Tibial nerve (tissue), 4 donors: ENCODE data around the gene GJA1. TPM values are rescaled to one million over a fixed set of nuclear protein-coding genes. Genes with fewer than 3 reads are reported as not detected.

Source experiments
- DNase-seq, 2 donors: peaks; one replicate each; pipeline ENCODE4 v3.0.0-alpha.2; 2019; ENCODE audit warnings: low spot score in 2 of 2
- H3K27ac ChIP-seq, 4 donors: fragments of 200-600 bp; sonication (generic) in 3 of 4; one replicate each; pipeline ENCODE4 v1.5.1; 2017 to 2019; ENCODE audit warnings: mild to moderate bottlenecking in 1 of 4
- H3K27me3 ChIP-seq, 2 donors: fragments of 200-600 bp; sonication (generic) in 1 of 2; one replicate each; pipeline versions ENCODE4 v1.5.1 to v1.6.0; 2017 to 2019
- H3K36me3 ChIP-seq, 3 donors: fragments of 200-600 bp; sonication (generic); one replicate each; pipeline ENCODE4 v1.5.1; 2018 to 2019
- H3K4me1 ChIP-seq, 4 donors: fragments of 200-600 bp; sonication (generic) in 3 of 4; one replicate each; pipeline ENCODE4 v1.5.1; 2017 to 2019
- H3K4me3 ChIP-seq, 4 donors: fragments of 200-600 bp; sonication (generic) in 3 of 4; one replicate each; pipeline ENCODE4 v1.5.1; 2017 to 2019; ENCODE audit warnings: mild to moderate bottlenecking in 1 of 4, moderate library complexity in 1 of 4
- H3K9me3 ChIP-seq, 4 donors: fragments of 200-600 bp; sonication (generic) in 3 of 4; one replicate each; pipeline ENCODE4 v1.5.1; 2017 to 2019
- EP300 ChIP-seq, 2 donors: sonication (generic); formaldehyde crosslinking; IDR thresholded peaks; one replicate each; pipeline ENCODE4 v1.6.1; 2017; ENCODE audit warnings: antibody characterized with exemption in 2 of 2, mild to moderate bottlenecking in 1 of 2
- POLR2A ChIP-seq, 2 donors: fragments of 450-650 bp; IDR thresholded peaks; one replicate each; pipeline ENCODE4 v1.6.1; 2017; ENCODE audit warnings: antibody characterized with exemption in 2 of 2, mild to moderate bottlenecking in 2 of 2, moderate library complexity in 2 of 2
- WGBS, 2 donors: methylation state at CpG; one replicate each; pipeline ENCODE4 v1.1.5; 2018; 5-methylcytosine and 5-hydroxymethylcytosine counted together
- total RNA-seq, 4 donors: library from RNA; depleted of rRNA; stranded (reverse); fragments of >200 nt; gene quantifications; one replicate each; pipeline ENCODE4 v1.1.0, GENCODE V29; 2016
- TF ChIP-seq, protein P1 (sequence below), 5 experiments: fragments of 200-600 bp in 3 of 5; fragments of 450-650 bp in 2 of 5; sonication (generic) in 3 of 5; IDR thresholded peaks; one replicate each; pipeline ENCODE4 v1.5.1; 2016 to 2019; ENCODE audit warnings: antibody characterized with exemption in 5 of 5, mild to moderate bottlenecking in 3 of 5, moderate library complexity in 2 of 5

Gene GJA1
- total RNA-seq, 4 donors from 2014 or later, result 37.7 to 44.7 (median 41.6) TPM

- Histone ChIP-seq H3K36me3 (no peaks in the 10 kb centered on the region), H3K27me3 (no peaks in the 10 kb centered on the region), H3K4me1 (no peaks in the 10 kb centered on the region), H3K9me3 (no peaks in the 10 kb centered on the region), H3K27ac (no peak overlapping the region), H3K4me3 (no peak overlapping the region)
- no peak for TF ChIP-seq POLR2A (IDR thresholded peaks at IDR 0.05)
- TF ChIP-seq EP300 (IDR thresholded peaks at IDR 0.05), result no peak
- TF ChIP-seq, protein P1, sequence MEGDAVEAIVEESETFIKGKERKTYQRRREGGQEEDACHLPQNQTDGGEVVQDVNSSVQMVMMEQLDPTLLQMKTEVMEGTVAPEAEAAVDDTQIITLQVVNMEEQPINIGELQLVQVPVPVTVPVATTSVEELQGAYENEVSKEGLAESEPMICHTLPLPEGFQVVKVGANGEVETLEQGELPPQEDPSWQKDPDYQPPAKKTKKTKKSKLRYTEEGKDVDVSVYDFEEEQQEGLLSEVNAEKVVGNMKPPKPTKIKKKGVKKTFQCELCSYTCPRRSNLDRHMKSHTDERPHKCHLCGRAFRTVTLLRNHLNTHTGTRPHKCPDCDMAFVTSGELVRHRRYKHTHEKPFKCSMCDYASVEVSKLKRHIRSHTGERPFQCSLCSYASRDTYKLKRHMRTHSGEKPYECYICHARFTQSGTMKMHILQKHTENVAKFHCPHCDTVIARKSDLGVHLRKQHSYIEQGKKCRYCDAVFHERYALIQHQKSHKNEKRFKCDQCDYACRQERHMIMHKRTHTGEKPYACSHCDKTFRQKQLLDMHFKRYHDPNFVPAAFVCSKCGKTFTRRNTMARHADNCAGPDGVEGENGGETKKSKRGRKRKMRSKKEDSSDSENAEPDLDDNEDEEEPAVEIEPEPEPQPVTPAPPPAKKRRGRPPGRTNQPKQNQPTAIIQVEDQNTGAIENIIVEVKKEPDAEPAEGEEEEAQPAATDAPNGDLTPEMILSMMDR (IDR thresholded peaks at IDR 0.05), result no peak
- WGBS, 2 donors, result 90 to 92% methylated on average over 21 of the region's 21 CpGs
- DNase-seq, result no peak
Observed at GRCh38 chr6:121479486-121480098, 44.1 kb downstream of the GJA1 start.

GRCh38 chr6:121480099-121480713 lies 44.8 kb downstream of the GJA1 start:
- H3K36me3 ChIP-seq, result no peaks in the 10 kb centered on the region
- no peak for DNase-seq
- 91 to 93% methylated on average over 18 of the region's 18 CpGs for WGBS, 2 donors
- no peak overlapping the region for H3K4me3 ChIP-seq
- H3K27me3 ChIP-seq, result no peaks in the 10 kb centered on the region
- H3K4me1 ChIP-seq, result no peaks in the 10 kb centered on the region
- H3K27ac ChIP-seq, result no peak overlapping the region
- no peaks in the 10 kb centered on the region for H3K9me3 ChIP-seq
- TF ChIP-seq, protein P1 (IDR thresholded peaks at IDR 0.05), result no peak
- TF ChIP-seq POLR2A (IDR thresholded peaks at IDR 0.05) (no peak), EP300 (IDR thresholded peaks at IDR 0.05) (no peak)

DNA sequence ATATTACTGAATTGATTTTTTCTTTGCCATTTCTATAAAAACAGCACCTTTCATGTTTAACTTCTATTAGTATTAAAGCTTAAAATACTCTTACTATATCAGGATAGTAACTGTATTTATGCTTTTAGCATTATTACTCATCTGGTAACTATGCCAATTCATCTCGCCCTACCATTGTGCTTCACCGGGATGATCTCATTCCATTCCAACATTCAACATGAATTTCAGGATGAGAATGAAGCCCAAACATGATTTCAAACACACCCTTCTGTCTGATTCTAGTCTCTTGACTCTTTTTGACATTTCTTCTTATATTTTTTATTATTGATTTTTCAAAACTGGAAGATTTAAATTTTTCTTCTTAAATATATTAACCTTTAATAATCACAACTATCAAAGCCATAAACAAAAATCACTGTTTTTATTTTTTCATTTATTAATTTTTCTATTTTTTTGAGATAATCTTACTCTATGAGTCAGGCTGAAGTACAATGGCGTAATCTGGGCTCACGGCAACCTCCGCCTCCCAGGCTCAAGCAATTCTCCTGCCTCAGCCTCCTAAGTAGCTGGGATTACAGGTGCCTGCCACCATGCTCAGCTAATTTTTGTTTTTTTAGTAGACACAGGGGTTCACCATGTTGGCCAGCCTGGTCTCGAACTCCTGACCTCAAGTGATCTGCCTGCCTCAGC lies 46.7 kb downstream of the GJA1 start:
- WGBS, 2 donors, result 73 to 77% methylated on average over 6 of the region's 6 CpGs
- no peak for DNase-seq
- TF ChIP-seq, protein P1 (IDR thresholded peaks at IDR 0.05), result no peak
- TF ChIP-seq POLR2A (IDR thresholded peaks at IDR 0.05), result no peak
- no peak for TF ChIP-seq EP300 (IDR thresholded peaks at IDR 0.05)
- Histone ChIP-seq H3K4me1 (no peaks in the 10 kb centered on the region), H3K9me3 (no peaks in the 10 kb centered on the region), H3K27me3 (no peaks in the 10 kb centered on the region), H3K27ac (no peak overlapping the region), H3K4me3 (no peak overlapping the region), H3K36me3 (no peaks in the 10 kb centered on the region)

DNA sequence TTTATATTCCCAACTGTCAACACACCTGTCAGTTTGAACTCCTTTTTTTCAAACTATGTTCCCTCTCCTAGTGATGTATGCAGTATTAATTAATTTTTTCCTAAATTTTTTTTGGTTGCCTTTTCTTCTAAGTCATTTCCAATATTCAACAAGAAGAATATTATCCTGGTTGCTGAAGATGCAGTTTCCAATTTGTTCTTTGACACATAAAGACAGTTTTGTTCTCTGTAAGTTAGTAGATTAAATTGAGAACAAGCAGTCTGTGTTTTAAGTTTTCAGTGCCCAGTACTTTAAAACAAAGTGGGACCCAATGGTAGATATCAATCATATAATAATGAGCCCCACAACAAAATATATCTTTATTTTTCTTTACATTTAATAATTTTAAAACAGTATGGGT lies 47.3 kb downstream of the GJA1 start:
- Histone ChIP-seq H3K9me3 (no peaks in the 10 kb centered on the region), H3K36me3 (no peaks in the 10 kb centered on the region), H3K27me3 (no peaks in the 10 kb centered on the region), H3K27ac (no peak overlapping the region), H3K4me1 (no peaks in the 10 kb centered on the region), H3K4me3 (no peak overlapping the region)
- DNase-seq, result no peak
- TF ChIP-seq POLR2A (IDR thresholded peaks at IDR 0.05), result no peak
- no peak for TF ChIP-seq EP300 (IDR thresholded peaks at IDR 0.05)
- TF ChIP-seq, protein P1 (IDR thresholded peaks at IDR 0.05), result no peak

- Histone ChIP-seq H3K4me3 (no peak overlapping the region), H3K4me1 (no peaks in the 10 kb centered on the region), H3K36me3 (no peaks in the 10 kb centered on the region), H3K9me3 (no peaks in the 10 kb centered on the region), H3K27ac (no peak overlapping the region), H3K27me3 (no peaks in the 10 kb centered on the region)
- 22 to 30% methylated on average over 2 of the region's 2 CpGs for WGBS, 2 donors
- TF ChIP-seq, protein P1 (IDR thresholded peaks at IDR 0.05), result no peak
- TF ChIP-seq EP300 (IDR thresholded peaks at IDR 0.05), result no peak
- TF ChIP-seq POLR2A (IDR thresholded peaks at IDR 0.05), result no peak
- no peak for DNase-seq
Observed at GRCh38 chr6:121485359-121485811, 49.9 kb downstream of the GJA1 start.
